ENCODE data around the gene SAMHD1.

SAMHD1 gene

GRCh38 chr20:36992802-36993334 lies 41.4 kb upstream of the SAMHD1 start:
- DNase-seq (no peak), ATAC-seq (ENCODE audit: insufficient read depth, low read depth) (0 out of 3 replicates have a peak, but pooled peaks have one; percentile 29)
- no peak overlapping the region for H3K9ac ChIP-seq (ENCODE audit: low read depth, low read length)
- H3K4me3 ChIP-seq (ENCODE audit: low read depth in 1 of 2, low read length in 2 of 2): no peak overlapping the region
- H3K79me2 ChIP-seq (ENCODE audit: insufficient read depth, low read length): no peaks in the 10 kb centered on the region
- H3K27me3 ChIP-seq (ENCODE audit: insufficient read depth, low read length, poor library complexity): no peaks in the 10 kb centered on the region
- no peak overlapping the region for H3K4me2 ChIP-seq (ENCODE audit: insufficient read depth, low read length)
- no peaks in the 10 kb centered on the region for H4K20me1 ChIP-seq (ENCODE audit: insufficient read depth, low read length)
- no peaks in the 10 kb centered on the region for H3K4me1 ChIP-seq (ENCODE audit: insufficient read depth, low read length)
- H2AFZ ChIP-seq (ENCODE audit: low read depth, low read length): no peak overlapping the region
- peaks cover 38% of the 10 kb centered on the region for H3K36me3 ChIP-seq (ENCODE audit: insufficient read depth, low read length)
- TF ChIP-seq EZH2 (IDR thresholded peaks at IDR 0.05; ENCODE audit: borderline replicate concordance, low read depth, low read length, severe bottlenecking) (no peak), CTCF (IDR thresholded peaks at IDR 0.05; ENCODE audit: borderline replicate concordance, extremely low read depth, low read length, poor library complexity, severe bottlenecking) (peak; percentile 7)
- H3K27ac ChIP-seq (ENCODE audit: low read length): no peak overlapping the region
- H3K9me3 ChIP-seq (ENCODE audit: insufficient read depth, low read length, severe bottlenecking): peaks cover 9% of the 10 kb centered on the region

- no peak for DNase-seq
- no peak overlapping the region for H2AFZ ChIP-seq (ENCODE audit: low read depth, low read length)
Observed at GRCh38 chr20:36991703-36992102, 40.2 kb upstream of the SAMHD1 start.

GRCh38 chr20:36989797-36990196 lies 38.3 kb upstream of the SAMHD1 start:
- Histone ChIP-seq H3K4me1 (ENCODE audit: insufficient read depth, low read length) (no peaks in the 10 kb centered on the region), H3K27ac (ENCODE audit: low read length) (no peak overlapping the region), H3K4me3 (ENCODE audit: low read depth in 1 of 2, low read length in 2 of 2) (no peak overlapping the region), H2AFZ (ENCODE audit: low read depth, low read length) (no peak overlapping the region), H3K79me2 (ENCODE audit: insufficient read depth, low read length) (no peaks in the 10 kb centered on the region), H3K27me3 (ENCODE audit: insufficient read depth, low read length, poor library complexity) (no peaks in the 10 kb centered on the region), H3K36me3 (ENCODE audit: insufficient read depth, low read length) (peaks cover 8% of the 10 kb centered on the region), H4K20me1 (ENCODE audit: insufficient read depth, low read length) (no peaks in the 10 kb centered on the region), H3K9ac (ENCODE audit: low read depth, low read length) (no peak overlapping the region), H3K9me3 (ENCODE audit: insufficient read depth, low read length, severe bottlenecking) (peaks cover 4% of the 10 kb centered on the region), H3K4me2 (ENCODE audit: insufficient read depth, low read length) (no peak overlapping the region)
- ATAC-seq (ENCODE audit: insufficient read depth, low read depth) (no peak), DNase-seq (no peak)
- TF ChIP-seq EZH2 (IDR thresholded peaks at IDR 0.05; ENCODE audit: borderline replicate concordance, low read depth, low read length, severe bottlenecking) (no peak), CTCF (IDR thresholded peaks at IDR 0.05; ENCODE audit: borderline replicate concordance, extremely low read depth, low read length, poor library complexity, severe bottlenecking) (no peak)

More at GRCh38 chr20:36991703-36992102, 40.2 kb upstream of the SAMHD1 start:
- no peak overlapping the region for H3K27ac ChIP-seq (ENCODE audit: low read length)
- no peak overlapping the region for H3K4me2 ChIP-seq (ENCODE audit: insufficient read depth, low read length)
- peak; percentile 36; the same call in 1 of the 3 replicates for ATAC-seq (ENCODE audit: insufficient read depth, low read depth)
- no peaks in the 10 kb centered on the region for H3K4me1 ChIP-seq (ENCODE audit: insufficient read depth, low read length)
- no peak for TF ChIP-seq EZH2 (IDR thresholded peaks at IDR 0.05; ENCODE audit: borderline replicate concordance, low read depth, low read length, severe bottlenecking)
- no peak for TF ChIP-seq CTCF (IDR thresholded peaks at IDR 0.05; ENCODE audit: borderline replicate concordance, extremely low read depth, low read length, poor library complexity, severe bottlenecking)
- H3K79me2 ChIP-seq (ENCODE audit: insufficient read depth, low read length): no peaks in the 10 kb centered on the region
- no peak overlapping the region for H3K9ac ChIP-seq (ENCODE audit: low read depth, low read length)
- peaks cover 9% of the 10 kb centered on the region for H3K9me3 ChIP-seq (ENCODE audit: insufficient read depth, low read length, severe bottlenecking)
- H3K36me3 ChIP-seq (ENCODE audit: insufficient read depth, low read length): peaks cover 27% of the 10 kb centered on the region
- H4K20me1 ChIP-seq (ENCODE audit: insufficient read depth, low read length): no peaks in the 10 kb centered on the region
- H3K4me3 ChIP-seq (ENCODE audit: low read depth in 1 of 2, low read length in 2 of 2): no peak overlapping the region
- H3K27me3 ChIP-seq (ENCODE audit: insufficient read depth, low read length, poor library complexity): no peaks in the 10 kb centered on the region

All from DND-41 (cell line).